Heart left ventricle (tissue), 13 donors: Measurements from ENCODE around the gene CELSR3.

ENCODE experiments used
- POLR2A ChIP-seq, 2 donors: fragments of 450-650 bp; IDR thresholded peaks; one replicate each; pipeline ENCODE4 v1.6.1; 2017; ENCODE audit warnings: antibody characterized with exemption in 2 of 2, mild to moderate bottlenecking in 2 of 2, moderate library complexity in 2 of 2
- TF ChIP-seq, protein P1 (sequence below), 12 donors: fragments of 200-600 bp; sonication (generic) in 4 of 12; IDR thresholded peaks; one replicate each; pipeline versions ENCODE4 v1.5.0 to v1.8.0; 2018 to 2022; ENCODE audit warnings: antibody characterized with exemption in 12 of 12, mild to moderate bottlenecking in 5 of 12
- donor health status: ischemic (EF 13 %, LVEDD 7.1; RV severe dilation, severe dysfunction).
- donor health status: DM: no; HTN: yes; CAD: no.
- donor health status: DM: no; HTN: no; CAD: no.
- donor health status: ischemic (EF 25% LVEDD 6.9; RV normal size, moderate dysfunction).
- donor health status: ischemic (EF 25% LVEDD 5.7; RV mildly dilated, moderate dysfunction).
- donor health status: ischemic (EF 35%, LVEDD 5.7; RV mildly dilated, moderate dysfunction).
- donor health status: nonischemic (EF 11% LVEDD 7.7; RV severe dilation, severe dysfunction).
- donor health status: DM: yes; HTN: yes; CAD: no.
- donor health status: PGD.
- donor health status: ischemic (EF 29% LVEDD 5.4; RV normal size, mild dysfunction).
- donor health status: nonischemic (EF 23%, LVEDD 6.1; RV moderate dilation, normal function).

DNA sequence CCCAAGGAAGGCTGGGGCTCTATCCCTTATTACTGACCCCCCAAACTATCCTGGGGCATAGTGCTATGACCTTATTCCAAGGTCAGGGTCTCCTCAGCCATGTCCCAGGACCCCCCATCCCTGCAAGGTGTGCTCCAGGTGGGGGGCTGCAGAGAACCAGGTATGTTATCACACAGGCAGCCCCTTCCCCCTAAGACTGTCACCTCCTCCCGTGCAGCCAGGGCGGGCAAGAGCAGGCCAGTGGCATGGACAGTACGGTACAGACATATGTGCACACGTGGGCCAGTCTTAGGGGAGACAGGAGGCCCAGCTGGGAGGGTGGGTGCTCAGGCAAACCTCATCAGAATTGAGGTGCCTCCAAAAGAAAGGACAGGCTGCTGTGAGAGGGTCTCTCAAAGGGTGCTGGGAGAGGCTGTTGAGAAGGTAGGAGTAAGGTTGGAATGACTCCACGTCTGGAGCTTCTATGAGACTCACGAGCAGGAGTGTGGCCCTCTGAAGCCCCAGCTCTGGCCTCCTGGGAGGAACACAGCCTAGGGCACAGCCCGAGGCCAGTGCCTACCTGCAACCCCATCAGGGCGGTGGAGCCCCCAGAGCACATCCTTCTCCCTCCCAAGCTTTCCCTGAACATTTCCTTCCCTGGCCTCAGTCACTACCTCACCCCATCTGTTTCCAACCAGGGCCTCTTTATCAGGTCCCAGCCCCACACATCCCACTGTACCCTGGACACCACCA, 65.8 kb downstream of the CELSR3 start:
- TF ChIP-seq, protein P1, sequence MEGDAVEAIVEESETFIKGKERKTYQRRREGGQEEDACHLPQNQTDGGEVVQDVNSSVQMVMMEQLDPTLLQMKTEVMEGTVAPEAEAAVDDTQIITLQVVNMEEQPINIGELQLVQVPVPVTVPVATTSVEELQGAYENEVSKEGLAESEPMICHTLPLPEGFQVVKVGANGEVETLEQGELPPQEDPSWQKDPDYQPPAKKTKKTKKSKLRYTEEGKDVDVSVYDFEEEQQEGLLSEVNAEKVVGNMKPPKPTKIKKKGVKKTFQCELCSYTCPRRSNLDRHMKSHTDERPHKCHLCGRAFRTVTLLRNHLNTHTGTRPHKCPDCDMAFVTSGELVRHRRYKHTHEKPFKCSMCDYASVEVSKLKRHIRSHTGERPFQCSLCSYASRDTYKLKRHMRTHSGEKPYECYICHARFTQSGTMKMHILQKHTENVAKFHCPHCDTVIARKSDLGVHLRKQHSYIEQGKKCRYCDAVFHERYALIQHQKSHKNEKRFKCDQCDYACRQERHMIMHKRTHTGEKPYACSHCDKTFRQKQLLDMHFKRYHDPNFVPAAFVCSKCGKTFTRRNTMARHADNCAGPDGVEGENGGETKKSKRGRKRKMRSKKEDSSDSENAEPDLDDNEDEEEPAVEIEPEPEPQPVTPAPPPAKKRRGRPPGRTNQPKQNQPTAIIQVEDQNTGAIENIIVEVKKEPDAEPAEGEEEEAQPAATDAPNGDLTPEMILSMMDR (IDR thresholded peaks at IDR 0.05) = no peak
- TF ChIP-seq POLR2A (IDR thresholded peaks at IDR 0.05) = no peak
